A549 (cell line): ENCODE data around the gene OSBPL3.

Source experiments
- CTCF ChIP-seq: fragments of >200 bp; sonication (Bioruptor Twin); formaldehyde crosslinking; IDR thresholded peaks from 3 replicates; pipeline ENCODE4 v1.5.1; 2016
- ESRRA ChIP-seq: fragments of 150-350 bp; IDR thresholded peaks from 2 replicates; pipeline ENCODE4 v1.6.1; 2014; ENCODE audit warnings: mild to moderate bottlenecking, low read length, borderline replicate concordance
- FOSL2 ChIP-seq, 2 experiments: fragments of 450-650 bp in 1 of 2; fragments of >200 bp in 1 of 2; sonication (Bioruptor Twin) in 1 of 2; formaldehyde crosslinking; IDR thresholded peaks; 2 replicates each; pipeline versions ENCODE4 v1.5.0 to v1.6.1; 2016 to 2020; ENCODE audit warnings: mild to moderate bottlenecking in 1 of 2, moderate library complexity in 1 of 2
- KDM1A ChIP-seq: fragments of 200-600 bp; sonication (generic); IDR thresholded peaks from 2 replicates; pipeline ENCODE4 v1.6.1; 2016; ENCODE audit warnings: low read depth, mild to moderate bottlenecking
- POLR2A ChIP-seq: IDR thresholded peaks from 2 replicates; pipeline ENCODE4 v1.6.1; 2012; ENCODE audit warnings: mild to moderate bottlenecking, low read length
- RFX5 ChIP-seq: fragments of 450-650 bp; IDR thresholded peaks from 2 replicates; pipeline ENCODE4 v1.7.1; 2014; ENCODE audit warnings: antibody characterized with exemption, mild to moderate bottlenecking, moderate library complexity

- TF ChIP-seq CTCF (no peak), POLR2A (no peak), KDM1A (no peak), FOSL2 (IDR thresholded peaks at IDR 0.05) (no peak), FOSL2 (CRISPR knock-in tag; IDR thresholded peaks at IDR 0.05) (no peak), ESRRA (no peak), RFX5 (no peak)
Measured at GRCh38 chr7:24930856-24931255, 49.1 kb downstream of the OSBPL3 start.
